IPS DF 6.9 (cell line): ENCODE results near the gene ZNF618.

Experiments
- DNase-seq: peaks from one replicate; pipeline ENCODE4 v3.0.0-alpha.2; 2013; ENCODE audit warnings: low read depth, low spot score
- H3K27ac ChIP-seq: one replicate; pipeline ENCODE4 v1.5.1; 2013; ENCODE audit warnings: low read length, control low read depth
- H3K27me3 ChIP-seq: 2 replicates; pipeline ENCODE4 v1.6.1; 2013; ENCODE audit warnings: mild to moderate bottlenecking, low read length; ENCODE audit not compliant: control insufficient read depth, insufficient read depth
- H3K36me3 ChIP-seq: 2 replicates; pipeline ENCODE4 v1.6.1; 2013; ENCODE audit warnings: low read length; ENCODE audit not compliant: control insufficient read depth, insufficient read depth
- H3K4me1 ChIP-seq: 2 replicates; pipeline ENCODE4 v1.6.1; 2013; ENCODE audit warnings: low read length; ENCODE audit not compliant: control insufficient read depth, insufficient read depth
- H3K4me3 ChIP-seq: 2 replicates; pipeline ENCODE4 v1.5.1; 2013; ENCODE audit warnings: mild to moderate bottlenecking, low read length
- H3K9me3 ChIP-seq: 2 replicates; pipeline ENCODE4 v1.6.1; 2013; ENCODE audit warnings: low read length, inconsistent platforms; ENCODE audit not compliant: control insufficient read depth, insufficient read depth
- WGBS: extraction: QIAGEN DNeasy Blood & Tissue Kit; methylation state at CpG from one replicate; pipeline ENCODE4 v1.1.7; 2013; ENCODE audit warnings: mixed read lengths, missing lambda C conversion rate; ENCODE audit not compliant: insufficient read length, insufficient coverage; 5-methylcytosine and 5-hydroxymethylcytosine counted together

The ZNF618 gene

DNA sequence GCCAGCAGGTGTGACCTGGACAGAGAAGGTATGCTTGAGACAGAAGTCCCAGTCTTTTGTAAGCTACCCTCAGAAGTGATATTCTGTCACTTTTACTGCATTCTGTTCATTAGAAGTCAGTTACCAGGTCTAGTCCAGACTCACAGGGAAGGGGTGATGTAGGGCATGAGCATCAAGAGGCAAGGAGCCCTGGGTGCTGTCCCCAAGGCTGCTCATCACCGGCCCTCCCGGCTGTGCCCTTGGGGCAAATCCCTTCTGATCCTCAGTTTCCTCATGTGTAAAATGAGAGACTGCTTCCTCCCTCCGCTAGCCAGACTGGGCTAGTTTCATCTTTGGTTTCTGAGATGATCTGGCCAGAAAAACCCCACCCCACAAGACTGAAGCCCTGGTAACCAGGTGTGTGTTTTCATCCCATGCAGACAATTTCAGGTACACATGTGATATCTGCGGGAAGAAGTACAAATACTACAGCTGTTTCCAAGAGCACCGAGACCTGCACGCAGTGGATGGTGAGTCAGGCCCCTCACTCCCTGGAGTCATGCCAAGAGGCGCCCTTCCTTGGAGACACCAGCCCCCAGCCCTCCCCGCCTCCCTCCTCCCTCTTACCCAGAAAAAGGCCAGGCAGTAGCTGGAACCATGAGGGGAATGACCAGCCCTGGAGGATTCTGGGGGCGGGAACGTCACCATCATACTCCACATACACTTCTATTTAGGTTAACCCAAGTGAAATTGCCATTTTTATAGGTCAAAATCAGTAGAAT, 131.0 kb downstream of the ZNF618 start:
- H3K27ac ChIP-seq: no peak overlapping the region
- H3K4me1 ChIP-seq: 0 out of 2 replicates have a peak, but pooled peaks cover 2% of the 10 kb centered on the region
- H3K36me3 ChIP-seq: peaks cover 11% of the 10 kb centered on the region
- no peaks in the 10 kb centered on the region for H3K27me3 ChIP-seq
- DNase-seq: no peak
- H3K9me3 ChIP-seq: no peaks in the 10 kb centered on the region
- WGBS: no CpG with 5 or more reads among the region's 10 CpGs
- no peak overlapping the region for H3K4me3 ChIP-seq

DNA sequence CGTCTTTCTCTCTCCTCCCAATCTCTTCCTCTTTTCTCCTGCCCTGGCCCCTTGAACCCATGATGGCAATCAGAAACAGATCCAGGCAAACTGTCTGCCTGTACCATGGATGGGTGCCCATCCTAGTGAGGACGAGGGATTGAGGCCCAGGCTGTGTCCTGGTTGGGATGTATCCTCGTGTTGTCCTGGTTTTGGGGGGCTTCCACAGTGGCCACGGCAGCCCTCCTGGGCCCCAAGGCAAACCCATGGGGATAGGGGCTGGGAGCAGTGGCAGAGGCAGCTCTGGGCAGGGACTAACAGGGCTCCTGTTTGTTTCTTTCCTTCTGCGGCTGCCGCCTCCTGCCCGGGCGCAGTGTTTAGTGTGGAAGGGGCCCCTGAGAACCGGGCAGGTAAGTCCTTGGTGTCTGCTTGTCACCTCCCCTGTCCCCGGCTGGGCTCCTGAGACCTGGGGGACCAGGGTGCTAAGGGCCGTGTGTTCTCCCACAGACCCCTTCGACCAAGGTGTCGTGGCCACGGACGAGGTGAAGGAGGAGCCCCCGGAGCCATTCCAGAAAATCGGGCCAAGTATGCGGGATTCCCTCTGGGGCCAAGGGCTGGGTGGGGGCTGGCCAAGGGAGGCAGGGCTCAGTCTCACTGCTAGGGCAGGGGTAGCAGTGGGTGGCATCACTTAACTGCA, 132.0 kb downstream of the ZNF618 start:
- no peaks in the 10 kb centered on the region for H3K27me3 ChIP-seq
- no CpG with 5 or more reads among the region's 18 CpGs for WGBS
- H3K4me3 ChIP-seq: no peak overlapping the region
- no peak for DNase-seq
- no peak overlapping the region for H3K27ac ChIP-seq
- H3K9me3 ChIP-seq: no peaks in the 10 kb centered on the region
- H3K4me1 ChIP-seq: 0 out of 2 replicates have a peak, but pooled peaks cover 2% of the 10 kb centered on the region
- peaks cover 9% of the 10 kb centered on the region for H3K36me3 ChIP-seq

DNA sequence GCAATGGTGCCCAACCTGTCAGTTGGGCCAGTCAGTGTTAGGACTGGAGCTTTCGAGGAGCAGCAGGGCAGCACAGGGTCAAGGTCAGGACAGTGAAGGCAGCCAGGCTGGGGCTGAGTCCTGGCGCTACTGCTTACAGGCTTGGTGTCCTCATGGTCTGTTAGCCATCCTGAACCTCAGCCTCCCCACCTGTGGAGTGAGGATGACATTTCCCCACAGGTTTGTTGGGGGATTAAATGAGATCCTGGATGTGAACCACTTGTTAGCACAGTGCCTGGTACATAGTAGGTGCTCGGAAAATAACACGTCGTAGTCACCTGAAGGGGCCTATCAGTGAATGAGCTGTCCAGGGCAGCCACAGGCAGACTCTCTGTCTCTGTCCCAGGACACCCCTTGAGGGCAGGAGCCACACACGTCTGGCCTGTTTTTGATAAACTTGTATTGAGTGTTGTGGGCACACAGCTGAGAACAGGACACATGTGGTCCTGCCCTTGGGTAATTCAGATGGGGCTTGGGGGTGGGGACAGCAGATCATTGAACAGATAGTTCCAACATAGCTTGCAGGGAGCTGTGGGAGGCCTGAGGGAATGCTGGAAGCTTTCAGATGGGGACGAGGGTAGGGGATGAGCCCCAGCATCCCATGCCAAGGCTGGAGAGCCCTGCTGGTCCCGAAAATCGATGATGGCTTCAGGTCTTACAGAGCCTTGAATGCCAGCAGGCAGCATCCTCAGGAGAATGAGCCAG, 132.7 kb downstream of the ZNF618 start:
- Histone ChIP-seq H3K4me3 (no peak overlapping the region), H3K9me3 (no peaks in the 10 kb centered on the region), H3K36me3 (peaks cover 9% of the 10 kb centered on the region), H3K27me3 (no peaks in the 10 kb centered on the region), H3K4me1 (0 out of 2 replicates have a peak, but pooled peaks cover 2% of the 10 kb centered on the region), H3K27ac (no peak overlapping the region)
- DNase-seq: no peak
- no CpG with 5 or more reads among the region's 9 CpGs for WGBS

DNA sequence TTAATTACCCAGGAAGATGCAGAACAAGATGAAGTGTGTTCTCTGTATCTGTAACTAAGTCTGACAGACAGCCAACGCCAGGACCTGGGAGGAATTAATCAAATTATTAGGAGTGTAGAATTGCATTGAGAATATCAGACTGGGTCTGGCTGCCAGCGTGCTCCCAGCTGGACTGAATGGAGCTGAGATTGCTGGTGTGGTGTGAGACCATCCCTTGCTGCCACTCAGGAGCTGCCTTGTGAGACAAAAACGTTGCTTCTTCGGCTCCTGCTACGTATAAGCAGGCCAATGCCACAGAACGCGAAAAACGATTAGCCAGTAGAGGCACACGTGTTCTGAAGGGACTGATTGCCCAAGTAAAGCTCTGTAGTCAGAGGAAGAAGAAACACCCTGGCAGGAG, 135.2 kb downstream of the ZNF618 start:
- Histone ChIP-seq H3K36me3 (peaks cover 7% of the 10 kb centered on the region), H3K4me1 (0 out of 2 replicates have a peak, but pooled peaks cover 2% of the 10 kb centered on the region), H3K27ac (no peak overlapping the region), H3K27me3 (no peaks in the 10 kb centered on the region), H3K4me3 (no peak overlapping the region), H3K9me3 (no peaks in the 10 kb centered on the region)
- no CpG with 5 or more reads among the region's 9 CpGs for WGBS
- DNase-seq: no peak

DNA sequence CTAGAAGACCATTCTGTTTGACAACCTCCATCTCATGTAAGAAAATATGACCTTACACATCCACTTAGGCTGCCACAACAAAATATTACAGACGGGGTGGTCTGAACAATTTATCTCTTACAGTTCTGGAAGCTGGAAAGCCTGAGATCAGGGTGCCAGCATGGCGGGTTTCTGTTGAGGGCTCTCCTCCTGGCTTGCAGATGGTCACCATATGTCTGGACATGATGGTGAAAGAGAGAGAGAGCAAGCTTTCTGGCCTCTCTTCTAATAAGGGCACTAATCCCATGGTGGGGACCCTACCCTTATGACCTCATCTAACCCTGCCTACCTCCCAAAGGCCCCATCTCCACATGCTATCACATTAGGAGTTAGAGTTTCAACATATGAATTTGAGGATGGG, 136.0 kb downstream of the ZNF618 start:
- Histone ChIP-seq H3K9me3 (no peaks in the 10 kb centered on the region), H3K27ac (no peak overlapping the region), H3K36me3 (peaks cover 9% of the 10 kb centered on the region), H3K4me3 (no peak overlapping the region), H3K4me1 (0 out of 2 replicates have a peak, but pooled peaks cover 2% of the 10 kb centered on the region), H3K27me3 (no peaks in the 10 kb centered on the region)
- WGBS: no CpG with 5 or more reads among the region's 2 CpGs
- DNase-seq: no peak

DNA sequence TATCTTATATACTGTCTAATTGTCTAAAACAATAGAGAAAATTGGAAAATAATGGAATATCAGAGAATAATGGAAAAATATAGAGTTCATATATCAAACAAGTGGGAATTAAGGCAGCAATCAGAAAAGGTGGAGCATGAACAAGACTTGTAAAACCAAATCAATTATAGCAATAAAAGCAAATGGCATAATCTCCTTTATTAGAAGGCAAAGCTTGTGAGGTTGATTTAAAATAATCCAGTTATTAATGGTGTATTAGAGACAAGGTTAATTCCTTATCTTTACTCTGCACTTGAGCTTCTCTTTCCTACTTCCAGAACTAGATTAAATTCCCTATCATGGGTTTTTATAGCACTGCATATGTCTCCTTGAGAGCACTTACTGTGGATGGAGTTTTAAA, 137.9 kb downstream of the ZNF618 start:
- Histone ChIP-seq H3K4me1 (0 out of 2 replicates have a peak, but pooled peaks cover 2% of the 10 kb centered on the region), H3K36me3 (peaks cover 6% of the 10 kb centered on the region), H3K27me3 (no peaks in the 10 kb centered on the region)

DNA sequence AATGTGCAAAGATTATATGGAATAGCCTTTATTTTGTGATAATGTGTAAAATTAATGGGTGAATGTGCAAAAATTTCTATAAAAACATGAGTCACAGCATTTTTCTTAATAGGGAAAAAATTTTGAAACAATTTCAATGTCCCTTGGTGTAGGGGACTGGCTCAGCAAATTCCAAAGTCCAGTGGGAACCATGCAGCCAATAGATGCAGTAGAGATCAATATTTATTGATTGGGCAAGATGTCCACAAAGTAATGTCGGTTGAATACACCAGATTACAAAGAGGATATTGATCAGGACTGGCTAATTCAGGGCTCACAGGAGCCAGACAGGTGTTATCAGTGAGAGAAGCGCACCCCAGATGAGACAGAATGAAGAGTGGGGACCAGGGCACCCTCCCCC, 139.5 kb downstream of the ZNF618 start:
- H3K9me3 ChIP-seq: no peaks in the 10 kb centered on the region
- no peaks in the 10 kb centered on the region for H3K27me3 ChIP-seq
- no peak overlapping the region for H3K27ac ChIP-seq
- no peak for DNase-seq
- 0 out of 2 replicates have a peak, but pooled peaks cover 2% of the 10 kb centered on the region for H3K4me1 ChIP-seq
- no peak overlapping the region for H3K4me3 ChIP-seq
- H3K36me3 ChIP-seq: peaks cover 6% of the 10 kb centered on the region
- WGBS: no CpG with 5 or more reads among the region's 2 CpGs

More for the DNA sequence above, 137.9 kb downstream of the ZNF618 start:
- no peak overlapping the region for H3K4me3 ChIP-seq
- no peaks in the 10 kb centered on the region for H3K9me3 ChIP-seq
- no peak overlapping the region for H3K27ac ChIP-seq
- no peak for DNase-seq

DNA sequence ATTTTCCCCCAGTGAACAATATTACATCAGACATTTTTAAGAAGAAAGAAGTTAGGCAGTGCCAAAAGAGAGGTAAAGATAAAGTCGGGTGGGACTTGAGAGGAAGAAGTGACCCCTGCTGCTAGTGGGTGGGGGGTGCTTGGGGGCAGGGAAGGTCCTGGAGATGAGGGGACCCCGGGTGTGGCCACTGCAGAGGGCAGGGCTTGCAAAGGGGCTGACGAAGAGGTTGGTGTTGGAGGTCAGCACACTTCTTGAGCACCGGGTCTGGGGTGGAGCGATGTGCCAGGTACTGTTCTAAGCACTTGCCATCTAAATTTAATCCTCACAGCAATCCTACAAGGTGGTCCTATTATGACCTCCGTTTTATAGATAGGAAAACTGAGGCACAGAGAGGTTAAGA, 140.0 kb downstream of the ZNF618 start:
- Histone ChIP-seq H3K36me3 (peaks cover 6% of the 10 kb centered on the region), H3K4me3 (no peak overlapping the region), H3K9me3 (no peaks in the 10 kb centered on the region), H3K4me1 (0 out of 2 replicates have a peak, but pooled peaks cover 2% of the 10 kb centered on the region), H3K27me3 (no peaks in the 10 kb centered on the region), H3K27ac (no peak overlapping the region)
- DNase-seq: no peak
- no CpG with 5 or more reads among the region's 6 CpGs for WGBS

DNA sequence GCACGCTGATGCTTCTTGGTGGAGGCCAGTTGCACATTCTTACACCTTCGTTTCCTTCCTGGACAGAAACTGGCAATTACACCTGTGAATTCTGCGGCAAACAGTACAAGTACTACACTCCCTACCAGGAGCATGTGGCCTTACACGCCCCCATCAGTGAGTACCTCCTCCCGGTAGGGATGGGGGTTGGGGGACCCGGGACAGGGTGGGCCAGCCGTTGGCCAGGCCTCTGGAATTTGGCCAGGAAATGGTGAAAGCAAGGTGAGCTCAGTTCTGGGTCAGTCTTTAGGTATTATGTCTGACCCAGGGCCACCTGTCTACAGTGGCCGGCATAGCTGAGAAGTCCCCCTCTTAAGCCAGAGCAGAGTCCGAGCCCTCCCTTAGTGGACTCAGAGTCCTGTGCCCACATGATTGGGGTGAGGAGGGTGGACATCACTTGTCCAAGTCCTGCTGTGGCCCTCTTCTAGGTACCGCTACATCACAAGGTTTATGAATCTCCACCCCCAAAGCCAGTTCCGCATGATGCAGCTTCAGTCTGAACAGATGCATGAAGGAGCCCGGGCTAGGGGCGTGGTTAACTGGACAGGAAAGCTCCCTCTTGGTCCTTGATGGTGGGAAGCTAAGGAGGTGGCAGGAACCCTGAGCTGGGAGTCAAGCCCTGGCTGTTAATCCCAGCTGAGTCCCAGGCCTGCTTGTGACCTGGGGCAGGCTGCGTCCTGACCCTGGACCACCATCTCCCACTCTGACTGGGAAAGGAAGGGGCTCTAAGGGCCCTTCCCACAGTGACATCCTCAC, 140.7 kb downstream of the ZNF618 start:
- WGBS: no CpG with 5 or more reads among the region's 14 CpGs
- H3K36me3 ChIP-seq: peaks cover 6% of the 10 kb centered on the region
- H3K9me3 ChIP-seq: no peaks in the 10 kb centered on the region
- no peaks in the 10 kb centered on the region for H3K27me3 ChIP-seq
- no peaks in the 10 kb centered on the region for H3K4me1 ChIP-seq
- H3K27ac ChIP-seq: no peak overlapping the region
- no peak overlapping the region for H3K4me3 ChIP-seq
- no peak for DNase-seq
